Raji (cell line): Measurements from ENCODE around the gene KCNJ11.

ENCODE experiments used
- POLR2A ChIP-seq: IDR thresholded peaks from 2 replicates; pipeline ENCODE4 v1.6.1; 2011; ENCODE audit warnings: low read depth, low read length, control low read depth; ENCODE audit not compliant: insufficient read depth

Gene KCNJ11

DNA sequence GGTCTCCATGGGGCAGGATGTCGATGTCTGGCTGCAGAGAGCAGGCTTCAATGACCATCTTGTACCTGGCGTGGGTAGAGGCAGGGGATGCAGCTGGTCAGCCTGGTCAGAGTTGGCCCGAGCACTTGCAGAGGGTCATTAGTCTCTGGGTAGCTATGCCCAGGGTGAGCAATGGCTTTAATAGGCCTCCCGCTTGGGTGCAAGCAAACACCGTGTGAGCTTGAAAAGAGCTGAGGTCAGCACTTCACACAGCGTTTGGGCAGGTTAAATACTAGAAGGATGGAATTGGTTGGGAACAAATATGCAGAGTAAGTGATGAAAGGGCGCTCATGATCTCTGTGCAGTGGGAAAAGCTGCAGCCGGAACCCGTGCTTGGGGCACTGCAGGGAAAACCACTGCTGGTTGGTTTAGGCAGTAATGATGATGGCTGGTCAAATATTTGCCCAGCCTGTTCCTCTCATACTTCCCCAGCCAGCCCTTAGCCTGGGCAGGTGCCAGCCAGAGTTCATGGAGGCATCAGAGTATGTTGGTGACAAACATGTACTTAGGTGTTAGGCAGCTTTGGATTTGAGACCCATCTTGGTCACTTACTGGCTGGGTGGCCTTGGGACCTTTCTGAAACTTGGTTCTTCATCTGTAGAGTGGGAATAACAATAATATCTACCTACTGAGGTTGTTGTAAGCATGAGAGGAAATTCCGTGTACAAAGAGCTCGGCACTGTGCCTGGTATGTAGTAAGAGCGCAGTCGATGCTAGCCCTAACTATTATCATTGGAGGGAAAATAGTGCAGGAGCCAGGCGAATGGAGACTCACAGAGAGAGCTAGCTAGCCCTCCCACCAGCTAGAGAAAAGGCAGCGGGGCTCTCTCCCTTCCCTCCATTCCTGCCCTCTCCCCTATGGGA, 25.2 kb upstream of the KCNJ11 start:
- TF ChIP-seq POLR2A, result no peak

- TF ChIP-seq POLR2A, result no peak
Measured at GRCh38 chr11:17412488-17413180, 24.2 kb upstream of the KCNJ11 start.

DNA sequence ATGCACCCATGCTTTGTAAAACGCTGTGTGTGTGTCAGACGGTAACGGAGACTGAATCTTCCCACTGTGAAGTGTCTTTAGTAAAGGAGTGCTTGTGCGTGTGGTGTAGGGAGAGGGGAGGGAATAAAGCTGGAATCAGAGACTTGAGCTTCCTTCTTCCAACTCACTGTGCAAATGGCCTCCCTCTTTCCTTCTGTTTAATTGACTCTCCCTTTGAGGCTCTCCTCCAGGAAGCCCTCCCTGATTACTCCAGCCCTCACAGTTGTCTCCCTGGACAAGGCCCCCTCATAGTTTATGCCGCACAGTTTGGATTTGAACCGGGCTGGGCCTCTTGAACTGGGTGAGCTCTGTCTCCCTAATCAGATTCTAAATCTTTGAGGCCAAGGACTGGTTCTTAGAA, 23.0 kb upstream of the KCNJ11 start:
- TF ChIP-seq POLR2A, result no peak

DNA sequence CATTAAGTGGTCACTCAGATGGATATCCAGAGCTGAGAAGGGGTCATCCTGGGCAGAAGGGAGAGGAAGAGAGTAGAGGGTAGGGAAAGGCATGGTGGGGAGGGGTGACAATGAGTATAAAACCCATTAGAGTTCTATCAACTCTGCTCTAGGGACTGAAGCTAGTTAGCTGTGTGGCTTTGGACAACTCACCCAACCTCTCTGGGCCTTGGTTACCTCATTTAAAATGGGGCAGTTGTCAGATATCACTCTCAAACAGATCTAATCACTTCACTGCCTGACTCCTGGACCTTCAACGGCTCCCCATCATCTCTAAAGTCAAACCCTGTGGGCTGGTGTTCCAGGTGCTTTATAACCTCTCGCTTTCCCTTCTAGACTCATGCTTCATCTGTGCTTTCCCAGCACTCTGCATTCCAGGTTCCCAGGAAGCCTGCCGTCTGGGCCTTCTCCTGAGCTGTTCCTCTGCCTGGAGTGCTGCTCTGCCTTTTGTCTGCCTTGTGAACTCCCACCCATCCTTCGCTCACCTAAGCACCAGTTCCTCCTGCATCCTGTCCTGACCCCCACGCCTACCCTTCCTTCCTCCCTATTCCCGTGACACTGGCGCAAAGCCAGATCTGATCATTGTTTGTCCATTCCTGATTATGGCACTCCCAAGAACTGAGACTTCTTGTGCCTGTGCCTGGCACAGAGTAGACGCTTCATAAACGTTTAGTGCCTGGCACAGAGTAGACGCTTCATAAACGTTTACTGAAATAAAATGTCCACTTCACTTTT, 22.3 kb upstream of the KCNJ11 start:
- TF ChIP-seq POLR2A, result no peak

DNA sequence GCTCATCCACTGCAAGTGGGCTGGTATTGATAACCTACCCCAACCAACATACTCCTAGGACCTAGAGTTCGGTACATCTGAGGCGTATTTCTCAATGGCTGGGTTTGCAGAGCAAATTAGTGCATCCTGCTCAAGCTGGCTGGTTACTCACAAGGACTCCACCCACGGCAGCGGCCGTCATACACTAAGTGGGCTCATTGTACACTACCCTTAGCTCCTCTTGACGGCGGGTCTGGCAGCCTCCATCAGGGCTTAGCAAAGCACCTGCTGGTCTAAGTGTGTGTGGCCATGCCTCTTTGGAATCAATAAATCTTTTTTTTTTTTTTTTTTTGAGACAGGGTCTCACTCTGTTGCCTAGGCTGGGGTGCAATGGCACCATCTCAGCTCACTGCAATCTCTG, 20.2 kb upstream of the KCNJ11 start:
- TF ChIP-seq POLR2A, result no peak

- no peak for TF ChIP-seq POLR2A
Measured at GRCh38 chr11:17408026-17408425, 19.6 kb upstream of the KCNJ11 start.

- TF ChIP-seq POLR2A, result no peak
Measured at GRCh38 chr11:17407575-17407974, 19.1 kb upstream of the KCNJ11 start.

GRCh38 chr11:17406818-17407149, 18.3 kb upstream of the KCNJ11 start:
- TF ChIP-seq POLR2A, result no peak

DNA sequence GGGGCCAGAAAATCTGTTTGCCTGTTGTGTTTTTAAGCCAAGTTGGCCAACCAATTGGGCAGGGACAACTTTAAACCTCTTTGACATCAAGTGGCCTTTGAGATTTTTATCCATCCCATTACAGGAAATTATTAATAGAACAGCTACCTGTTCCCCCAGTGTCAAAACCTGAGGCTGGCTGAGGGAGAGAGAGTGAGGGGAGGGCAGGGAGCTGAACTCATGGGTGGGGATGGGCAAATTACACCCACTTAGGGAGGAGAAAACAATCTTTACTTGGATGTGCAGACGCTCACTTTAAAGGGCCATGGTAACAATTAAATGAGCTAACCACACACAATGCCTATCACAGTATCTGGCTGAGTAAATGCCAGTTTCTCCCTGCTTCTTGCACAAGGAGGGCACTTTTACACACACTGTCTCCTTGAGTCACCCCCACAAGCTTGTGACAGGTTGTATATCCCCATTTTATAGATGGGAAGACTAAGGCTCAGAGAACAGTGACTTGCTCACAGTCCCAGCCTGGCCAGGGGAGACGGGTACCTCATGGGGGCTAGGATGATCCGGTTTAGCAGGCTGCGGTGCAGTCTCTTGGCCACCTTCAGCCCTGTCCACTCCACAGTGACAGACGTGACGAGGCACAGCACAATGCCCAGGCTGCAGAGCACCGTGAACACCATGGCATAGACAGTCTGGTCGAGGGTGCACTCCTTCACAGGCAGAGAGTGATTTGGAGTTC, 17.8 kb upstream of the KCNJ11 start:
- TF ChIP-seq POLR2A, result no peak

DNA sequence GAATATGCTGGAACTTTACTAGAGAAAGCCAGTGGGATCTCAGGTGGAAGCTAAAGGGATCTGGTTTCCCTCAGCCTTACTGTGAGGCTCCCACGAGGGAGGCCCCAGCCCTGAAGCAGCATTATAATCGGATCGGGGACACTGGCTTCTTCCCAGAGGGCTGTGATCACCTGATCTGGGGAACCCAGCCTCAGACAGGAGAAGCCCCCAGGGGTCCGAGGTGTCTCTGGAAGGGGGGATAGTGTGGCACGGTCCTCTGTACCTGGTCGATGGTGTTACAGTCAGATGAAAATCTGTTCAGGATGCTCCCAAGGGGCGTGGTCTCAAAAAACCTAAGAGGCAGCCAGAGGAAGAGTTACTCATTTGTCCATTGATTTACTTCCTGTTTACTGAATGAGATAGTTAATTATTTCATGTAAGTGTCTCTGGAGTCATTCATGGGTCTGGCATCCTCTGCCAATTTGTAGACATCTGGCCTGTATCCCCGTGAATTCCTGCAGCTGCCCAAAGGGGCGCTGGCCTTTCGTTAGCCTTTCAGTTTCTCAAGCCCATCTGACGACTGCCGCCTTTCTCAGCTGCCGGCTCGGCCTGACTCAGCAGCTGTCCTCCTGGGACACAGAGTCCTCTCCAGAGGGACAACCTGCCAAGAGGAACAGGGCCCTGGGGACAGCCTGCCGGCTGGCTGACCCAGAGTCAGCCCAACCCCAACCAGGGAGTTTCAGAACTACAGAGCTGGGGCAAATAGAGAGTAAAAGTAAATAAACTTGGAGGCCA, 17.0 kb upstream of the KCNJ11 start:
- no peak for TF ChIP-seq POLR2A

DNA sequence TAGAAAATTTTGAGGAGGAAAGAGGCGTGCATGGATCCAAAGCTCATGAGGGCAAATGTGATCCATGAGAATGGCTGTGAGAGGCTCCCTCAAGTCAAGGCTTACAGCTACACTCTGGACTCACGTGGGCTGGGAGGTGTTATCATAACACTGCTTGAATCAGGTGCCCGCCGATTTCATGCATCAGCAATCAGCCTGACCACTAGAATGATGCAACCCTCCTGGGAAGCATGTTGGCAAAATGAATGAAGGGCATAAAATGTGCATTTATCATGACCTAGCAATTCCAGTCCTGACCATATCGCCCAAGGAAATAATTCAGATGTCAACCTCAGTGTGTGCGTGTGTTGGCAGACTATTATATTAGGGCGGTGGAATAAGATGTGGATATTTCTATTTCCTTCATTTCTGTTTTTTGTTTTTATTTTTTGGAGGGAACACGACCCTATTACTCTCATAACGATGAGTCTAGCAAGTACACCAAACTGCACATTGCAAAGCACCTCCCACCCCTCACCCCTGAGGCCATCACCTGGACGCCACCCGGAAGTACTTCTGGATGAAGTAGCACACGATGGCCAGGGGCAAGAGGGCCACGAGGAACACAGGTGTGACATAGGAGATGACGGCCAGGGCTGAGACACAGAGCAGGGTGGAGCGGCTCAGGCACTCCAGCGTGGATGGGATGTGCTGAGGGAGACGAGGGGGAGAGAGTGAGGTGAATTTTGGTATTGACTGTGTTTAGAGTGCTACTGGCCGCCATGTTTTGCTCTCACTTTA, 15.7 kb upstream of the KCNJ11 start:
- no peak for TF ChIP-seq POLR2A

DNA sequence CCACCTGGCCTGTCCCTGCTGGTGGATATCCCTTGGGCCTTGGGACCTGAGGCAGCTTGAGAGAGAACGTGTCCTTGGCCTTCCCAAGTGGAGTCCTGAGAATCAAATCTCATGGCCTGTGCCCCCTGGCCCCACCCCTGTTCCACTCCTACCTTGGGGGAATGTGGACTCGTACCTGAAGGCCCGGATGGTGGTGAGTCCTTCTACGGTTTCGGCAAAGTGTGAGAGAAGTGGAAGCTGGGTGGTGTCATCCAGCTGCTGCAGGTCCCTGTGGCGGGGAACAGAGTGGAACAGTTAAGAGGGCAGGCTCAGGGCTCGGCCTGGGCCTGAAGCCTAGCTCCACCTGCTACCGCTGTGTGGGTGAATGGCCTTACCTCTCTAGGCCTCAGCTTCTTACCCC, 14.0 kb upstream of the KCNJ11 start:
- no peak for TF ChIP-seq POLR2A

- TF ChIP-seq POLR2A, result no peak
Measured at GRCh38 chr11:17401841-17402240, 13.4 kb upstream of the KCNJ11 start.

DNA sequence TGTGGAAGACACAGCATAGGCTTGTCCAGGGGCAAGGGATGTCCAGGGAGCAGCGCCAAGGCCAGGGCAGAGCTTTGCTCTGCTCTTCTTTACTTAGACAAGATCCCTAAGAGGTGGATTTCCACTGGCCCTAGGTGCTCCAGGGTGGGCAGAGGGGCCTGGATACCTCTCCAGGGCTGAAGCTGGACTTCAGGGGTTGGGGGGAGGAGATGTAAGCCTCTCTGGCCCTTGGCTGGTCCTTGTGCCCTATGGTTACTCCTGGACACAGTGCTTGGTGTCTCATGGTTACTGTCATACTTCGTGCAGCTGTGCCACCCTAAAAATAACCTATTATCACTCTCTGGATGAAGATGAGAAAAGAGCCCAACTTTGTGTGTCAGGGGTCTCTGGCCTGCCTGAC, 12.9 kb upstream of the KCNJ11 start:
- TF ChIP-seq POLR2A, result no peak
